ENCODE data around the gene PCAT7.

DNA sequence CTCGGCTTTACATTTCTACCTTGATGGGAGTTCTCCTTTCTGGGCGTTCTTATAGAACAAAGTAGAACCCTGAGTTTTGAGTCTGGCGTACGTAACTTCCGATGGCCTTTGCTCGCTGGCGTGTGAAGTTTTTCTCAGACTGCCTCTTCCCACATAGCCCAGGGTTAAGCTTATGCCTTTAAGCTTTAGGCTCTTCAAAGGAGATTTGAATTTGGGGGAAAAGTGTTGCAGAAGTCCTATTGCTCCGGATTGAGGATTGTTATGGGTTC, 52.5 kb downstream of the PCAT7 start:
- TF ChIP-seq, protein P1, sequence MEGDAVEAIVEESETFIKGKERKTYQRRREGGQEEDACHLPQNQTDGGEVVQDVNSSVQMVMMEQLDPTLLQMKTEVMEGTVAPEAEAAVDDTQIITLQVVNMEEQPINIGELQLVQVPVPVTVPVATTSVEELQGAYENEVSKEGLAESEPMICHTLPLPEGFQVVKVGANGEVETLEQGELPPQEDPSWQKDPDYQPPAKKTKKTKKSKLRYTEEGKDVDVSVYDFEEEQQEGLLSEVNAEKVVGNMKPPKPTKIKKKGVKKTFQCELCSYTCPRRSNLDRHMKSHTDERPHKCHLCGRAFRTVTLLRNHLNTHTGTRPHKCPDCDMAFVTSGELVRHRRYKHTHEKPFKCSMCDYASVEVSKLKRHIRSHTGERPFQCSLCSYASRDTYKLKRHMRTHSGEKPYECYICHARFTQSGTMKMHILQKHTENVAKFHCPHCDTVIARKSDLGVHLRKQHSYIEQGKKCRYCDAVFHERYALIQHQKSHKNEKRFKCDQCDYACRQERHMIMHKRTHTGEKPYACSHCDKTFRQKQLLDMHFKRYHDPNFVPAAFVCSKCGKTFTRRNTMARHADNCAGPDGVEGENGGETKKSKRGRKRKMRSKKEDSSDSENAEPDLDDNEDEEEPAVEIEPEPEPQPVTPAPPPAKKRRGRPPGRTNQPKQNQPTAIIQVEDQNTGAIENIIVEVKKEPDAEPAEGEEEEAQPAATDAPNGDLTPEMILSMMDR (conservative IDR thresholded peaks at IDR 0.05; ENCODE audit: low read length), result no peak
- no peak for TF ChIP-seq EZH2phosphoT487 (IDR thresholded peaks at IDR 0.05; ENCODE audit: borderline replicate concordance, low read depth, low read length)
